Cardiac septum (tissue), 1 donor: ENCODE data around the gene ADPGK. TPM values are rescaled to one million over a fixed set of nuclear protein-coding genes. Genes with fewer than 3 reads are reported as not detected.

Experiments
- DNase-seq: peaks from one replicate; pipeline ENCODE4 v3.0.0-alpha.2; 2020; ENCODE audit warnings: low spot score
- intact Hi-C: fragments of 100-400 bp; cut with DNase I; formaldehyde crosslinking; loops from one replicate; pipeline ENCODE4 v1.14.0; 2022
- total RNA-seq: library from RNA; stranded (reverse); fragmentation: NEBNext Ultra II Directional; extraction: Animal tissue kit (Norgen Biotek cat#: 25700); gene quantifications from one replicate; pipeline ENCODE4 v1.2.1, GENCODE V29; 2021
- donor health status: DM: no; HTN: no; CAD: no.

ADPGK gene
- total RNA-seq, 1 donor from 2014 or later = 11.1 TPM

DNA sequence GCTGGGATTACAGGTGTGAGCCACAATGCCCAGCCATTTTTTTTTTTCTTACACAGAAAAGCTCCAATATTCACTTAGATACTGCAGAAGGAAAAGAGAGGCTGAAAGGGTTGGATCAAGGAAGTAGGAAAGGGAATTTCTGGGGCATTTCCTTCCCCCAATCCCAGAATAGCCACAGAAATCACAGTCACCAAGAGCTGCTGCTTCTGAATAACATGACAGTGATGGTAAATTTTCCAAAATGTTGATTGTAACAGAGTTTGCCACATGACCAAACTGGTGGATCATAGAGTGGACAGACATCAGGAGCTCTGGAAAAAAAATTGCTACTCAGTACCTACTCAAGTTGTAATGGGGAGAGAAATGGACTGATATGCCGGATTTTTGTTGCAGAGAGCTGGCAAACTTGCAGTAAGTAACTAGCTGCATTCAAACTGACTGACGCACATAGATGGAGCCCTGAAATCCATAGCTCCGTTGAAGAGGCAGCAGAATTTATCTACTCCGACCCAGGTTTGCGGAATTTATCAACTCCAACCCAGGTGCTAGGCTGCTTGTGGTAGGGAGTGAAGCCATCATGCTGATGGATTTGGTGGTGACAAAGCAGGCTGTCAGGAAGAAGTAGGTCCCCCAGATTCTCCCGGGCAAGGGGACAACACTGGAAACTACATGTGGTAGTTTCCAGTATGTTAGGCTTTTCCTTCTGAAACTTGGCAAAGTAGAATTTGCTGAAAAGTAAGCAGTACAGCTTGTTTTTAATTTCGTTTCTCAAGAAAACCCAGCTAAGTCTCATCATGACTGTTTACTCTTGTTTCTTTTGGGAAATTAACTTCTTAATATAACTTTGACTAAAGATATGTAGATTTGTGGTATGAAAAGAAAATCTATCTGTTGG, 10.5 kb upstream of the ADPGK start:
- no peak for DNase-seq
- intact Hi-C loops = no loop called here

DNA sequence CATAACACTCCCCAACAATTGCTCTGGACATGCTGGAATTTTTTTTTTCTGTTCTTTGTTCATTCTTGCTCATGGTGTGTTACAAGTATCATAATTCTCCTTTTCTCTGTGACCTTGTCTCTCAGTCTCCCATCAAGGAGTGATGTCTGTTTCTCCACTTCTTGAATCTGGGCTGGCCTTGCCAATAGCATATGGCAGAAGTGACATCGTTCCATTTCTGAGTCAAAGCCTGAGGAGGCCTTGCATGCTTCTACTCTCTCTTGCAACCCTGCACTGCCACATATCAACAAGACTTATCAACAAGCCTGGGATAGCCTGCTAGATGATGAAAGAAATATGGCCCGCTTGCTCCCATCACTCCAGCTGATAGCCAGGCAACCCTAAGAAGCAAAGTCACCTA, 8.9 kb upstream of the ADPGK start:
- no peak for DNase-seq
- intact Hi-C loops = no loop called here

DNA sequence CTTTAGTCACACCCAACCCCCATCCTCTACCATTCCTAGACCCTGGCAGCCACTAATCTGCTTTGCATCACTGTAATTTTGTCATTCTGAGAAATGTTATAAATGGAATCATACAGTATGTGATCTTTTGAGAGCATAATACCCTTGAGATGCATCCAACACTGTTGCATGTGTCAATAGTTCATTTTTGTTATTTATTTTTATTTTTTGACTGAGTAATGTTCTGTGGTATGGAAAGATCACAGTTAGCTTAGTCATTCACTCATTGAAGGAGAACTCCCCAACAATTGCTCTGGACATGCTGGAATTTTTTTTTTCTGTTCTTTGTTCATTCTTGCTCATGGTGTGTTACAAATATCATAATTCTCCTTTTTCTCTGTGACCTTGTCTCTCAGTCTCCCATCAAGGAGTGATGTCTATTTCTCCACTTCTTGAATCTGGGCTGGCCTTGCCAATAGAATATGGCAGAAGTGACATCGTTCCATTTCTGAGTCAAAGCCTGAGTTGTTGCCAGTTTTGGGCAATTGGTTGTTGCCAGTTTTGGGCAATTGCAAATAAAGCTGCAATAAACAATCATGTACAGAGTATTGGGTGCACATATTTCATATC, 6.8 kb upstream of the ADPGK start:
- intact Hi-C loops = no loop called here
- no peak for DNase-seq

DNA sequence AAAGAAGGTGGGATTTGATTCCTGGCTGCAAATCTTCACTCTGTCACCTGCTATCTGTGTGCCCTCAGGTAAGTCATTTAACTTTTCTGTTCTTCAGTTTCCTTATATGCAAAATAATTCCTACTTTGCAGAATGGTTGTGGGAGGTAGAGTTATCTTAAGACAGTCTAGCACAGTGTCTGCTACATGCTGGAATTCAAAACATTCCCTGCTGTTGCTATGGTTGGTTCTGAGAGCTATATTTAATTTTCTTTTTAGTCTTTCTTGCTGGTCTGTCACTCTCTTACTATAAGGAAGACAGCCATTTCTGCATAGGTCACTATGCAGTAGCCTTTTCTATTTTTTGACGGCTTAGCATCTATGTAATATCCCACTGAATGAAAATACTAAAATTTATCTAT, 4.0 kb upstream of the ADPGK start:
- DNase-seq = no peak
- intact Hi-C loops = loop anchor here (5.0 kb wide), 1 partner anchor 485 kb away; no protein-coding TSS in a partner anchor

DNA sequence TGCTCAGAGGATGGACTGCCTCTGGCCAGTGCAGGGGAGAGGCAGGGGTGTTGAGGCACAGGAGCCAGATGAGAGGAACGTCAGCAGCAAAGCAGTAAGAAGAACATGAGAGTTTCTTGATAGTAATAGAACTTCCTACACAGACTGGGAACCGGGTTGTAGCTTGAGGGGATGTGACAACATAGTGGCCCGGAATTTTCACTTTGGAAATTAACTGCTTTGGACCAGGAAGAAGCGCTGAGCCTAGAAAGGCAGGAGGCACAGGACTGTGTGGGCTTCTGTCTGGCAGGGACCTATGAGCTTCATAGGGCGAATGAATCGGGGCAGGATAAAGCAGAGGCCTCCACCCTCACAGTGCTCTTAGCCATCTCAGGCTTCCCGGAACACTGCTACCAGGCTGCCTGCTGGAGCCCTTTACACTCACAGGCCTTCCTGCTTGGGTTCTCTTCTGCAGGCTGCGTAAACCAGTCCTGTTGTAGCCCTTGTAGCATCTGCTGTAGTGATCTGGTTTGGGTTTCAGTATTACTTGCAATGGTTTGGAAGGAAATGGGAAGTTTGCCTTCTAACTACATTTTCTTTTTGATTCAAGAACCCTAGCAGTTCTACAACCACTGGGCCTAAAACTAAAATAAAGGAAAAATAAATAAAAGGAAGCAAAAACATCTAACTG, 3.3 kb upstream of the ADPGK start:
- DNase-seq = no peak
- intact Hi-C loops = loop anchor here (5.0 kb wide), 1 partner anchor 485 kb away; no protein-coding TSS in a partner anchor

DNA sequence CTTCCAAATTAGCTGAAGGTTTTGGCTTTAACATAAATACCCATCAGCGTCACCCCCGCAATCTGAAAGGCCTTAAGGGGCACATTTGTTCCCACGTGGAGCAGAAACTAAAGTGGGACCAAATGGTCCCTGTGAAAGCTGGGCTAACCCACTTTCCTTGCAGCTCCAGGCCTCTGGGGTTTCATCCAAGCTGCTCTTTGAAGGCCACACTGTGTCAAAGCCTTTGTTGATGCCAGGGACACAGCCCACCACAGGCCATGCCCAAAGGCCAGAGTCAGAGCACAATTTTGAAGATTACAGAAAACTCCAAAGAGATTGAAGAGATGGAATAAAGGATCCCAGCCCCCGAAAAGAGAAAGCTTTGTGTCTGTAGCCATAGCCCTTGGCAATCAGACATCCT, 2.7 kb upstream of the ADPGK start:
- intact Hi-C loops = loop anchor here (5.0 kb wide), 1 partner anchor 486 kb away; no protein-coding TSS in a partner anchor
- no peak for DNase-seq

DNA sequence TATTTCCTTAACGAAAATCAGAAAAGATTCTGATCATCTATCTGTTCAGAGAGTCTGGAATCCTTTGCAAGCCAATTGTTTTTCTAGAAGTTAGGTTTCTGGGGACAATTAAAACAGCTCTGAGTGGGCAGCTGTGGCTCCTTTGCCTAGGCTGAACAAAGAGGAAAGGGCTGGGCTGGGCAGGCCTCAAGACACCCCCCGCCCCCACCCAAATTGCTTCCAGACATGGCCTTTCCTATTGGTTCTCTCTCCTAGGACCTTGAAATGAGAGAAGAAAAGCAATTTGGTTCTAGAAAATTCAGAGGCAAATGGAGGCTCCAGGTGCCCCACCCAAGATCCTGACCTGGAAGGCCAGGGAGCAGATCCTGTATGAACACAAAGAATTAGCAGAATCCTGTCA, 2.3 kb upstream of the ADPGK start:
- intact Hi-C loops = loop anchor here (5.0 kb wide), 1 partner anchor 486 kb away; no protein-coding TSS in a partner anchor
- DNase-seq = no peak

DNA sequence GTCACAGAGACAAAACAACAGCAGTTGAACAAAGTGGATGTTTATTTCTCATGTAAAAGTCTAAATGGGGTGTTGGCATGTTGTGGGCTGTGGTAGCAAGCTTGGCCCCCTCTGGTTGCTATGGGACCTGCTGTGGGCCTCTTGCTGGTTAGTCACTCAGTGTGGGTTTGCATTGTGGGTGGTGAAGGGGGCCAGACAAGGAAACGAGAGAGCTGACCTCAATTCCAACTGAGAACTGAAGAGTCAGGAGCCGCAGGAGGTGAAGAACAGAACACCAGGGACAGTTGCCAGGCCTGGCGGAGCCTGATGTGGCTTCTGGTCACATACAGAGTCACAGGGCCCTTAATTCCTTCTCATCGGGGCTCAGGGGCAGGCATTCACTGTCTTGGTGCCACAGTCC, 1.9 kb upstream of the ADPGK start:
- intact Hi-C loops = loop anchor here (5.0 kb wide), 1 partner anchor 487 kb away; no protein-coding TSS in a partner anchor
- DNase-seq = no peak

DNA sequence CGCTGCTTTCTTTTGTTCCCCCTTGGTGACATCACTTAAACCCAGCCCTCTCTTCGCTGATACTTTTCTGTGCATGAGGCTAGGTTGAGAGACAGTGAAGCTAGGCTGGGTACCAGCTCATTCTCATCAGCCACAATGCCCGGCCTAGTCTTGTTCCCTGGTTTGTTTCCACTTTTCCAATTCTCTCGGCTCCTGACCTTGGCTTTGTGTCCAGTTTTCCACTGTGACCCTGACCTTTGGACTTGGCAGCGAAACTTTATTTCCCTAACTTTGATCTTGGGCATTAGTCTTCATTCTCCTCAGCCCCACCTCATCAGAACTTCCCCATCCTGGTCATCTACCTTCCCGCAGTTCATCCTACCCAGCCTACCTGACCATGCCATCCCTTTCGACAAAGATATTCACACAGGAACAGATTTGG, 908 bp upstream of the ADPGK start:
- intact Hi-C loops = loop anchor here (5.0 kb wide), 1 partner anchor 268 kb away; the partner anchor contains the start of gene NEO1
- no peak for DNase-seq

DNA sequence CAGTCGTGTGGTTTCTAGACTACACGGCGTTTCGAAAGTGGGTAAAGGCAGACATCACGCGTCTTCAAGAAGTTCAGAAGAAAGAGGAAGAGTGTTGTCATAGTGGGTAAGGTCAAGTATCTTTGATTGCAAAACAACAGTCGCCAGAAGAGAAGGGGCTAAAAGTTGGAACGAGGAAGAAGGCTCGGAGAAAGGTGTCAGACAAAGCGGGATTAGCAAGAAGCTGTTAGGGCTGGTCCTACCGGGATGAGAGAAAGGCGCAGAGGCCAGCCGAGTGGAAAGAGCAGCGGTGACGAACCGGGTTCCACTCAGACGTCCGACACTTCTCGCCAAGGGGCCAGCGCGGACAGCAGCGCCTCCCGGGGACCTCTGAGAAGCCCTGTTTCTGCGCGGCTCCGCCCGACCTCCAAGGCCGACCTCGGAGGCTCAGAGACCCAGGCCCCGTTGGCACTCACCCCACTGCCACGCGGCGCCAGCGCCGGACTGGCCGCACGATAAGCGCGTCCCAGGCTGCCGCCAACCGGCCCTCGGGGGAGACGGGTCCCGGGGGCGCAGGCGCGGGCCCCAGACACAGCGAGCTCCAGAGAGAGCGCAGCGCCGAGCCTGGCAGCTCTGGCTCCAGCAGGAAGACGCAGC, 436 bp downstream of the ADPGK start:
- peak; percentile 79 for DNase-seq
- intact Hi-C loops = loop anchor here (5.0 kb wide), 1 partner anchor 269 kb away; the partner anchor contains the start of gene NEO1

DNA sequence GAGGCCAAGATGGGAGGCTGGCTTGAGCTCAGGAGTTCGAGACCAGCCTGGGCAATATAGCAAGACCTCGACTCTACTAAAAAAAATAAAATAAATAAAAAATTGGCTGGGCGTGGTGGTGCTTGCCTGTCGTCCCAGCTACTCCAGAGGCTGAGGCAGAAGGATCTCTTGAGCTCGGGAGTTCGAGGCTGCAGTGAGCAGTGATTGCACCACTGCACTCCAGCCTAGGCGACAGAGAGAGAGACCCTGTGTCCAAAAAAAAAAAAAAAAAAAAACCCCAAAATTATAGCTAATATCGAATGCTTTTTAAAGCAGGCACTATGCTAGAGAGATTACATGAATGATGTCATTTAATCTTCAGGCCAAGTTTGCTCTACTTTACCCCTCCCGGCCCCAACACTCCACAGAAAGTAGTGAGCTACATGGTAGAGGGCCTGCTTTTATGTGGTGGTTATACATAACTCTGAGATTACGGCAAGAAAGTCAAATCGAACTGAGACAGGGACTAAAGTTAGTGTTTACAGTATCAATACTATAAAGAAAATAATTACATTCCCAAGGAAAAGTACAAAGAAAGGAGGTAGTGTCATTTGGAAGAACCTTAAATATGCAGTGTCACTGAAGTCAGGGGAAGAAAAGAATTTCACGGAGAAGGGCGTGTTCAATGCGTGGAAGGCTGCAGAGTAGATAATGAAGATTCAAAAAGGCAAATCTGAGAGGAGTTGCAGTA, 1.1 kb downstream of the ADPGK start:
- DNase-seq = no peak
- intact Hi-C loops = loop anchor here (5.0 kb wide), 1 partner anchor 270 kb away; the partner anchor contains the start of gene NEO1

DNA sequence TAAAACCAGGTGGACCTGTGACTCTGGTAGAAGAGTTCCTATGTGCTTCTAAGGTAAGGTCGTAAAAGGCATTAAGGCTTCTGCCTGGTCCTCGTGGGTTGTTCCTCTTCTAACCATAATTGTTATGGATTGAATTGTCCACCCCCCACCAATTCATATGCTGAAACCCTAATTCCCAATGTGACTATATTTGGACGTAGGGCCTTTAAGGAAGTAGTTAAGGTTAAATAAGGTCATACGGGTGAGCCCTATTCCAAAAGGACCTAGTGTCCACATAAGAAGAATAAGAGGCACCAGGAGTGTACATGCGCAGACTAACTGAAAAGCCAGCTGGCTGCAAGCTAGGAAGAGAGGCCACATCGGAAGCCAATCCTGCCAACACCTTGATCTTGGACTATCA, 1.9 kb downstream of the ADPGK start:
- intact Hi-C loops = loop anchor here (5.0 kb wide), 1 partner anchor 271 kb away; the partner anchor contains the start of gene NEO1
- no peak for DNase-seq

DNA sequence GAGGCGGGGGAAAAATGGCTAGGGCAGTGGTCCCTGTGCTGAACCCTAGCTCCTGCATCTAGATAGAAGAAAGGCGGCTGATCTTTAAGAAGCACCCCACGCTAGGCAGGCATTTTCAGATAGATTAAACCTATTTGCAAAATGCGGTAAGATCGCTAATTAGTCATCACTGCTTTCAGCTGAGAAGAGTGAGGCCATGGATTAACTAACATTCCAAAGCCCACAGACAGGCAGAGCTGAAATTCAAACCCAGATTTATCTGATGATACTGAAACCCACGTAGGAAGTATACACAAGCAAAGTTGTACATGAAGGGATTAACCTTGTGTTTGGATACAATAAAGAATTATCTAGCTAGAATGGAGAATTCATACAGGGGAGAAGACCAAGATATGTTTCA, 4.8 kb downstream of the ADPGK start:
- intact Hi-C loops = no loop called here
- DNase-seq = no peak

DNA sequence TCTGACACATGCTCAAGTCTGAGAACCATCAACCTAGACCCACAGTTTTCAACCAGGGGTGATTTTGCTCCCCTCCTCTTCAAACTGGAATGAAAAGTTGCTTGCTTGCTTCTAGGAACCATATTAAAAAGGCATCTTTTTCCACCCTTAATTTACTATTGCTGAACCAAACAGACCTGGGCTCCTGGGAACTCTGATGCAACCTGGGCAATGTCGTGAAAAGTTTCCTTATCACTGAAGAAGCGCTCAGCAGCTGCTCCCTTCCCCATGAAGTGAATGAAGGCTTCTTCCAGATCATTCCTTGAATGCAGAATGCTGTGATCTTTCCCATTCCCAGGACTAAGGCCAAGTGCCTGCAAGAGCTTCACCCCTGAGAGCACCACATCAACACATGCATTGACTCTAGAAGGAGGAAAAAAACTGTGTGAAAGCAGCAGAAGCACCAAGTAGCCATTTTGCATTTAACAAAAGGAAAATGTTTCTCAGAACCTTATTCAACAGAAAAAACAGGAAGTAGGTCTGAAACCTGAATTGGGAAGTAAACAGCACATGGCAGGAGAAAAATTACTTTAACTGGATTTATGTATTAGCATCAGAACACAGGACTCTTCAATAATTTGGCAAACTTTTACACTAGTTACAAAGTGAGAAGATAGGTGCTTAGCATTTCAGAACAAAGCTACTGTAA, 8.7 kb downstream of the ADPGK start:
- no peak for DNase-seq
- intact Hi-C loops = no loop called here

DNA sequence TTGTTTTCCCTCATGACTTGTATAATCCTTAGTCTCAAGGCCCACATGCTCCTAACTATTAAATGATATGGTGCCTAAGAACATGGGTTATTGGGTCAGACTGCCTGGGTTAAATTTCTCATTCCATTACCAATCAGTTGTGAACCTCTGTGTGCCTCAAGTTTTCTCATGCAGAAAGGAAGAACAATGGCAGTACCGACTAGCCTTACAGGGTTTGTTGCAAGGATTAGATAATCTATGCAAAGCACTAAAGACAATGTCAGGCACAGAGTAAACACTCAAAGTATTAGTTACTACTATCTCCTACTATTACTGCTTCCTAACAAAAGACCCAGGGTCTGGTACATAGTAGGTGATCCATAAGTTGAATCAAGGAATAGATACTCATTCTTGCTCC, 12.2 kb downstream of the ADPGK start:
- no peak for DNase-seq
- intact Hi-C loops = no loop called here

DNA sequence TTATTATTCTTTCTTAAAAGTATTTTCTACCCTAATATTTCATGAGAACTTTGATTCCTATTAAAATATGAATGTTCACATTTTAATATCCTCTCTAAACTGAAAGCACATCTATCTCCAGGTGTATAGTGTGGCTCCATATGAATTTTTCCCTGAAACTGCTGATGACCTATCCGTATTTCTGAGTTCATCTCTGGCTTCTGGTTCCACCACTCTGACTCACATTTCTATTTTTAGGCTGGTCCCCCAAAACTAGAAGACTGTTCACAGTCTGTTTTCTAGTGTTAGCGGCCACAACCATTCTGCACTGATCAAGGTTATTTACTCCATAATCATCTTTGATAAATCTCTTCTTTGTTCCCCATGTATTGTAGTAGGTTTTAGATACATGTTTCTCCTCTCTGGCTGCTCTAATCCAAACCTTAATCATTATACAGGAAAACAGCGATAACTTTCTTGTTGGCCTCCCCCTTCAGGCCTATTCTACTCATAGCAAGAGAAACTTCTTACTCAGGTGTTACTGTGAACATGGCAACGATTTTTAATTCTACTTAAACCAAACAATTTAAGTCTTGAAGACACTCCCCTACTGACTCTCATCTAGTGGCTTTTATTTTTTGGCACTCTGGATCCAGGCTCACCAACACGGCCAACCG, 12.8 kb downstream of the ADPGK start:
- DNase-seq = no peak
- intact Hi-C loops = no loop called here

DNA sequence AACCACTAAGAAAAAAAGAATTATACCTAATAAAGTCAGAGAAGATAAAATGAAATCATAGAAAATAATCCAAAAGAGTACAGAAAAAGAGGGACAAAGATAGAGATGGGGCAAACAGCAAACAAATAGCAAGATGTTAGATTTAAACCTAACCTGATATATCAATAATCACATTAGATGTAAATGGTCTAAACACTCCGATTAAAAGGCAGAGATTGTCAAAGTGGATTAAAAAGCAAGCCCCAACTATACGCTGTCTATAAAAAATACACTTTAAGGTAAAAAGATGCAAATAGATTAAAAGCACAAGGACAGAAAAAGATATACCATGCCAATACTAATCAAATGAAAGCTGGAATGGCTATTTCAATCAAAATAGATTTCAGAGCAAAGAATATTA, 16.8 kb downstream of the ADPGK start:
- intact Hi-C loops = no loop called here
- no peak for DNase-seq

DNA sequence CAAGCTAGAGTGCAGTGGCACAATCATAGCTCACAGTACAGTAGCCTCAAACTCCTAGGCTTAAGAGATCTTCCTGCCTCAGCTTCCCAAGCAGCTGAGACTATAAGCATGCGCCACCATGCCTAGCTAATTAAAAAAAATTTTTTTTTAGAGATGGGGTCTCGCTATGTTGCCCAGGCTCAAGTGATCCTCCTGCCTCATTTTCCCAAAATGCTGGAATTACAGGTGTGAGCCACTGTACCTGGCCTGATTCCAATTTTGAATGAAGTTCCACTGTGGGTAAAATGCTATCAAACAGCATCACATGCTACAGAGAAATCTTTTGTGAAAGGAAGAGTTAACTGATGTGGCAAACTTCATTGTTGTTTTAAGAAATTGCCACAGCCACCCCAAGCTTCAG, 17.5 kb downstream of the ADPGK start:
- intact Hi-C loops = no loop called here
- DNase-seq = no peak
